ENCODE results near the gene CPE. TPM values are rescaled to one million over a fixed set of nuclear protein-coding genes. Genes with fewer than 3 reads are reported as not detected.
A peak's percentile ranks its signal among the peaks of the same experiment; 100 is the strongest.
"Not testable (repeated sequence)": the region's sequence is repeated elsewhere in the genome, so short reads cannot be mapped to it uniquely, and the experiment has no call there.

Gene CPE
- polyA plus RNA-seq, 3 donors from 2014 or later: not detected

GRCh38 chr4:165440415-165441158 lies 61.8 kb downstream of the CPE start:
- Mint-ChIP-seq H3K27ac (no peak overlapping the region), H3K36me3 (no peaks in the 10 kb centered on the region), H3K4me3 (no peak overlapping the region), H3K27me3 (ENCODE audit: low read depth in 3 of 3) (peaks cover 0 to 5% (median 1%) of the 10 kb centered on the region in 3 donors), H3K9me3 (peaks cover 0 to 2% (median 0%) of the 10 kb centered on the region in 6 donors), H3K4me1 (no peaks in the 10 kb centered on the region)
- no peak for DNase-seq

- Mint-ChIP-seq H3K27me3 (ENCODE audit: low read depth in 3 of 3) (peaks cover 0 to 2% (median 1%) of the 10 kb centered on the region in 3 donors), H3K9me3 (peaks cover 0 to 2% (median 0%) of the 10 kb centered on the region in 6 donors), H3K27ac (no peak overlapping the region), H3K4me3 (no peak overlapping the region), H3K36me3 (no peaks in the 10 kb centered on the region), H3K4me1 (no peaks in the 10 kb centered on the region)
- no peak for DNase-seq
Measured at GRCh38 chr4:165443276-165443675, 64.5 kb downstream of the CPE start.

GRCh38 chr4:165448700-165449099 lies 69.9 kb downstream of the CPE start:
- H3K27ac Mint-ChIP-seq: no peak overlapping the region
- no peak overlapping the region for H3K4me3 Mint-ChIP-seq
- no peak for DNase-seq
- H3K4me1 Mint-ChIP-seq: peaks cover 2 to 7% of the 10 kb centered on the region in 2 donors
- no peaks in the 10 kb centered on the region for H3K36me3 Mint-ChIP-seq
- H3K27me3 Mint-ChIP-seq (ENCODE audit: low read depth in 3 of 3): peaks cover 0 to 3% (median 0%) of the 10 kb centered on the region in 3 donors
- H3K9me3 Mint-ChIP-seq: peaks cover 0 to 2% (median 0%) of the 10 kb centered on the region in 6 donors

- Mint-ChIP-seq H3K27me3 (ENCODE audit: low read depth in 3 of 3) (peaks cover 0 to 3% (median 0%) of the 10 kb centered on the region in 3 donors), H3K4me1 (peaks cover 2 to 7% of the 10 kb centered on the region in 2 donors), H3K27ac (no peak overlapping the region), H3K4me3 (no peak overlapping the region), H3K9me3 (peaks cover 0 to 2% (median 0%) of the 10 kb centered on the region in 6 donors), H3K36me3 (no peaks in the 10 kb centered on the region)
- no peak for DNase-seq
Measured at GRCh38 chr4:165449333-165449732, 70.5 kb downstream of the CPE start.

DNA sequence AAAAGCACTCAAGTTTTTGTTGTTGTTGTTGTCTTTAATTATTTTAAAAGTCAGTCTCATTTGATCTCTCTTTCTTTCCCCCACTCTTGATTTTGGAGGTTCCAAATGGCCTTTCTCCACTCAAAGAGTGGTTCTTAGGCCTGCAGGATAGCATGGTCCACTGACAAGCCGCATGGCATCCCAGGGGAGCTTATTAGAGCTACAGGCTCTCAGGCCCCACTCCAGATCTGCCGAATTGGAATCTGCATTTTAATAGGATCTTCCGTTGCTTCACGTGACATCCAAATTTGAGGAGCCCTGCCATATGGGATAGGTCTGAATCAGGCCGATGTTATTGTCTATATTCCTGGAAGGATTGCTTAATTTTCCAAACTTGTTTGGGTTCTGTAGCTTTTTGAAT lies 72.1 kb downstream of the CPE start:
- Mint-ChIP-seq H3K27ac (no peak overlapping the region), H3K27me3 (ENCODE audit: low read depth in 3 of 3) (peaks cover 0 to 3% (median 0%) of the 10 kb centered on the region in 3 donors), H3K4me3 (no peak overlapping the region), H3K36me3 (no peaks in the 10 kb centered on the region), H3K4me1 (peaks cover 2 to 7% of the 10 kb centered on the region in 2 donors), H3K9me3 (no peaks in the 10 kb centered on the region)
- DNase-seq: no peak

DNA sequence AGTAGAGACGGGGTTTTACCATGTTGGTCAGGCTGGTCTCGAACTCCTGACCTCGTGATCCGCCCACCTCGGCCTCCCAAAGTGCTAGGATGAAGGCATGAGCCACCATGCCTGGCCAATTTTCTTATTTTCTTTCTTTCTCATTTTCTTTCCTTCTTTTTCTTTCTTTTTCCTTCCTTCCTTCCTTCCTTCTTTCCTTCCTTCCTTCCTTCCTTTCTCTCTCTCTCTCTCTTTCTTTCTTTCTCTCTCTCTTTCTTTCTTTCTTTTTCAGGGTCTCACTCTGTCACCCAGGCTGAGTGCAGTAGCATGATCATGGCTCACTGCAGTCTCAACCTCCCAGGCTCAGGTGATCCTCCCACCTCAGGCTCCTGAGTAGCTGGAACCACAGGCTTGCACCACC lies 74.3 kb downstream of the CPE start:
- not testable (repeated sequence) for H3K4me3 Mint-ChIP-seq; H3K9me3 Mint-ChIP-seq; H3K27me3 Mint-ChIP-seq (ENCODE audit: low read depth in 3 of 3); DNase-seq; H3K27ac Mint-ChIP-seq; H3K4me1 Mint-ChIP-seq; H3K36me3 Mint-ChIP-seq

- Mint-ChIP-seq H3K4me1 (peaks cover 0 to 2% of the 10 kb centered on the region in 2 donors), H3K27me3 (ENCODE audit: low read depth in 3 of 3) (peaks cover 0 to 8% (median 2%) of the 10 kb centered on the region in 3 donors), H3K36me3 (no peaks in the 10 kb centered on the region), H3K27ac (no peak overlapping the region), H3K4me3 (no peak overlapping the region), H3K9me3 (no peaks in the 10 kb centered on the region)
- DNase-seq: no peak
Measured at GRCh38 chr4:165454426-165454825, 75.6 kb downstream of the CPE start.

- no peaks in the 10 kb centered on the region for H3K9me3 Mint-ChIP-seq
- no peak for DNase-seq
- H3K36me3 Mint-ChIP-seq: no peaks in the 10 kb centered on the region
- no peak overlapping the region for H3K4me3 Mint-ChIP-seq
- no peaks in the 10 kb centered on the region for H3K4me1 Mint-ChIP-seq
- H3K27ac Mint-ChIP-seq: no peak overlapping the region
- peaks cover 2 to 8% (median 8%) of the 10 kb centered on the region in 3 donors for H3K27me3 Mint-ChIP-seq (ENCODE audit: low read depth in 3 of 3)
Measured at GRCh38 chr4:165457793-165458192, 79.0 kb downstream of the CPE start.

DNA sequence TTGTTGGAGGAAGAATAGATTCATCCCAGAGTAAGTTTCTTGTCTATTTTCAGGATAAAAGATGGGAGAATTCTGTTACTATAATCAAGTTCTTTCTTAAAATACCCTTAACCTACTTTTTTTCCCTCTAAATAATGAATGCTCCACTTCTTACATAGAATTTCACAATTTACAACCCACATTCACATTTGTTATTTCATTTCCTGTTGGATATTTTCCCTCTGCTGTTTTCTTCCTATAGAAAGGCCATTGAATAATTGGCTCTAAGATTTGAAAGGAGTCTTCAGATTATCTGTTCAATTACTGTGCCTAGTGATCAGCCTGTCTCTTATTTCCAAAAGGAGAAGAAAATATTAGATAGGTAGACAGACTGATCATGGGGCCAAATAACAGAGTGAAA lies 79.7 kb downstream of the CPE start:
- H3K9me3 Mint-ChIP-seq: no peaks in the 10 kb centered on the region
- no peak overlapping the region for H3K27ac Mint-ChIP-seq
- no peak overlapping the region for H3K4me3 Mint-ChIP-seq
- H3K27me3 Mint-ChIP-seq (ENCODE audit: low read depth in 3 of 3): peaks cover 2 to 8% (median 7%) of the 10 kb centered on the region in 3 donors
- H3K4me1 Mint-ChIP-seq: no peaks in the 10 kb centered on the region
- no peaks in the 10 kb centered on the region for H3K36me3 Mint-ChIP-seq
- DNase-seq: no peak

DNA sequence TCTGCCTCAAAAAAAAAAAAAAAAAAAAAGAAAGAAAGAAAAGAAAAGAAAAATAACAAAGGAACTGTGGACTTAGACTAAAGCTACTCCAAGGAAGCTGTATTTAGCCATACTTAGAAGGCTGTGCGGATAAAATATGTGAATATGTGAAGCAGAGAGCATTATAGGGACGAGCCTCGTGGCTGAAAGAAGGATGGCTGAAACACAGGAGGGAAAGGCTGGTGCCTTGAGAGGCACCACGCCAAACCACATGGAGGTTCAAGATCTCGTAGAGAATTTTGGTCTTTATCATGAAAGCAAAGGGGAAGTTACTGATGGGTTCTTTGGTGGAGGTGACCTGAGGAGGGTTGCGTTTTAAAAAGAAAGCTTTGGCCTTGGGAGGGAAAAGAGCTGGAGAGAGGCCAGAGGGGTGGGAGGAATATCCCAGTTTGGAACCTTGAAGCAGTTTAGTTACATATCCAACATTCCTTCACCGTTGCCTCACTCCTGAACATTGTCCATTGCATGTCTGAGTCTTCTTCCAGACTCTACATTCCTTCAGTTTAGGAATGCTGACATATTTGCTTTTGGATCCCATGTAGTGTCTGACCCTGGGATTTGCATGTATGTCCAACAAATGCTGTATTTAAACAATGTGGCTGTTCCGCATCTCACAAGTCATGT lies 82.5 kb downstream of the CPE start:
- no peaks in the 10 kb centered on the region for H3K9me3 Mint-ChIP-seq
- no peaks in the 10 kb centered on the region for H3K36me3 Mint-ChIP-seq
- no peak overlapping the region for H3K27ac Mint-ChIP-seq
- DNase-seq: no peak
- no peak overlapping the region for H3K4me3 Mint-ChIP-seq
- peaks cover 2 to 8% (median 5%) of the 10 kb centered on the region in 3 donors for H3K27me3 Mint-ChIP-seq (ENCODE audit: low read depth in 3 of 3)
- H3K4me1 Mint-ChIP-seq: no peaks in the 10 kb centered on the region

- no peak overlapping the region for H3K27ac Mint-ChIP-seq
- H3K9me3 Mint-ChIP-seq: no peaks in the 10 kb centered on the region
- H3K27me3 Mint-ChIP-seq (ENCODE audit: low read depth in 3 of 3): peaks cover 2 to 8% (median 3%) of the 10 kb centered on the region in 3 donors
- DNase-seq: no peak
- H3K4me1 Mint-ChIP-seq: no peaks in the 10 kb centered on the region
- H3K36me3 Mint-ChIP-seq: no peaks in the 10 kb centered on the region
- H3K4me3 Mint-ChIP-seq: no peak overlapping the region
Measured at GRCh38 chr4:165462009-165462408, 83.2 kb downstream of the CPE start.

DNA sequence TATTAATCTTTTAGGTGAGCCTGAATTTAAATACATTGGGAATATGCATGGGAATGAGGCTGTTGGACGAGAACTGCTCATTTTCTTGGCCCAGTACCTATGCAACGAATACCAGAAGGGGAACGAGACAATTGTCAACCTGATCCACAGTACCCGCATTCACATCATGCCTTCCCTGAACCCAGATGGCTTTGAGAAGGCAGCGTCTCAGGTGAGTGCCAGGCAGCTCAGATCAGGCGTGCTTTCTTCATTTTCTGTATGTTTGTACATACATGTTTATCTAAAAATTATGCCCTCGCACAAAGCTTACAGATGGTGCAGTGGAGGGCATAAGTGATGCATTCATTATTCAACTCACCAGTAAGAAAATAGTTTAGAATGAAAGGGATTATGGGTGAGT lies 85.6 kb downstream of the CPE start:
- H3K4me3 Mint-ChIP-seq: no peak overlapping the region
- peaks cover 0 to 8% (median 1%) of the 10 kb centered on the region in 3 donors for H3K27me3 Mint-ChIP-seq (ENCODE audit: low read depth in 3 of 3)
- H3K4me1 Mint-ChIP-seq: no peaks in the 10 kb centered on the region
- no peaks in the 10 kb centered on the region for H3K36me3 Mint-ChIP-seq
- no peaks in the 10 kb centered on the region for H3K9me3 Mint-ChIP-seq
- no peak overlapping the region for H3K27ac Mint-ChIP-seq
- DNase-seq: no peak

- H3K4me3 Mint-ChIP-seq: no peak overlapping the region
- peak; percentile 3 to 33 (median 28) for DNase-seq
- H3K4me1 Mint-ChIP-seq: no peaks in the 10 kb centered on the region
- no peaks in the 10 kb centered on the region for H3K9me3 Mint-ChIP-seq
- H3K27me3 Mint-ChIP-seq (ENCODE audit: low read depth in 3 of 3): peaks cover 0 to 8% (median 2%) of the 10 kb centered on the region in 3 donors
- no peaks in the 10 kb centered on the region for H3K36me3 Mint-ChIP-seq
- H3K27ac Mint-ChIP-seq: no peak overlapping the region
Measured at GRCh38 chr4:165464813-165465381, 86.1 kb downstream of the CPE start.

- no peaks in the 10 kb centered on the region for H3K36me3 Mint-ChIP-seq
- H3K27ac Mint-ChIP-seq: no peak overlapping the region
- no peak for DNase-seq
- peaks cover 0 to 6% (median 0%) of the 10 kb centered on the region in 3 donors for H3K27me3 Mint-ChIP-seq (ENCODE audit: low read depth in 3 of 3)
- no peak overlapping the region for H3K4me3 Mint-ChIP-seq
- H3K4me1 Mint-ChIP-seq: no peaks in the 10 kb centered on the region
- peaks cover 4 to 18% (median 6%) of the 10 kb centered on the region in 6 donors for H3K9me3 Mint-ChIP-seq
Measured at GRCh38 chr4:165470009-165470408, 91.2 kb downstream of the CPE start.

Data from immature natural killer cell (primary cell).